Colon (tissue), 2 donors: ENCODE measurements around the gene TTC1.
"Not testable (repeated sequence)": the region's sequence is repeated elsewhere in the genome, so short reads cannot be mapped to it uniquely, and the experiment has no call there.

Experiments
- FAIRE-seq: peaks from 2 replicates; lab custom pipeline; 2012; peaks lifted over from hg19 to GRCh38; lab: Jason Lieb, UNC
- donor health status: control.
- donor health status: control.

The TTC1 gene

DNA sequence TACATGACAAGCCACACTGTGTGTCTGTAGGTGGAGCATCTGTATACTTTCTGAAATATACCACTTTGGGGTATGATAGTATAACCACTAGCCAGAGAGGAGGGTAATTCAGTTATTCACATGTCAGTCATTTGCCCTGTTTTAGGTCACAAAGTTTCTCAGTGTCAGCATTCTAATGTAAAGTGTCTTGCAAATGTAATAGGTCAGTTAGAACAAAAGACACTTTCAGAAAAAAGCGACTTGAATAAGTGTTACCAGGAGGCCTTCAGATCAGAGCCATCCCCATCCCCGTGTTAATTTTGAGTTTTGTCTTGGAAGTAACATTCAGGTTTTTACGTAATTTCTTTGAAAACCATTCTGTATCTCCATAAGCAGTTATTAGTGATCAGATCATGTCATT, 33.7 kb downstream of the TTC1 start:
- no peak for FAIRE-seq

DNA sequence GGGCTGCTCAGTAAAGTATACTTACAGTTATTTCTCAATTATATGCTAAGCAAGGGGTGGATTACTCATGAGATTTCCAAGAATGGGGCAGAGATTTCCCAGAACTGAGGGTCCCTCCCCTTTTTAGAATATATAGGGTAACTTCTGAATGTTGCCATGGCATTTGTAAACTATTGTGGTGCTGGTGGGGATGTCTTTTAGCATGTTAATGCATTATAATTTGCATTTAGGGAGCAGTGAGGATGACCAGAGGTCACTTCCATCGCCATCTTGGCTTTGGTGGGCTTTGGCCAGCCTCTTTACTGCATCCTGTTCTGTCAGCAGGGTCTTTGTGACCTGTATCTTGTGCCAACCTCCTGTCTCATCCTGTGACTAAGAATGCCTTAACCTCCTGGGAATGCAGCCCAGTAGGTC, 35.5 kb downstream of the TTC1 start:
- FAIRE-seq: no peak

DNA sequence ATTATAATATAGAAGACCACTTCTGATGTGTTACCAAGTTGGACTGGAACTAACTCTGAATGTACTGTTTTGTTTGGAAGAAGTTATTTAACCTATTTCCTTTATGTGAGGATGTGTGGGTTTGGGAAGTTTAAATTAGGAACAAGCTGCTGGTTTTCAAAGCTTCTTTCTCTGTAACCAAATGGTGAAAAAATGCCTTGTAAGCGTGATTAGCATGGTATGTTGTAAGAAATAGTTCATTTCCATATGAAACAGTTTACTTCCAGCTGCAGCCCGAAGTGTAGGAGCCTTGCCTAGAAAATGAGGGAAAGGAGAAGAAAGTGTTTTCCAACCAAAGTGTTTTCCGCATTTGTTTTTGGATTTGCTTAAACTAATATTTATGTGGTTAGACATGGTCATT, 36.0 kb downstream of the TTC1 start:
- no peak for FAIRE-seq

DNA sequence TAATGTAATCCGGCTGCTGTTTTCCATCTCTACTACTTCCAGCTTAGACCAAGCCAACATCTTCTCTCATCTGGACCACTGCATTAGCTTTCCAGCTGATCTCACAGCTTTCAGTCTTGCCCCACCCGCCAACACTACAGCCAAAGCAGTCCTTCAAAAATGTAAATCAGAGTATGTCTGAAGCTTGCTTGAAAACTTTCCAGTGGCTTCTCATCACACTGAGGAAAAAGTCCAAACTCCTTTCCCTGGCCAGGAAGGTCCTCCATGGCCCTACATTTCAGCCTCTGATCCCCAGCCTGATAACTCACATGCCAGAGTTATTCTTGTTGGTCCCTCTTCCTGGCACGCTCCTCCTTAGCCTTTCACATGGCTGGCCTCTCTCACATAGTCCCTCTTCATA, 38.5 kb downstream of the TTC1 start:
- FAIRE-seq: no peak

DNA sequence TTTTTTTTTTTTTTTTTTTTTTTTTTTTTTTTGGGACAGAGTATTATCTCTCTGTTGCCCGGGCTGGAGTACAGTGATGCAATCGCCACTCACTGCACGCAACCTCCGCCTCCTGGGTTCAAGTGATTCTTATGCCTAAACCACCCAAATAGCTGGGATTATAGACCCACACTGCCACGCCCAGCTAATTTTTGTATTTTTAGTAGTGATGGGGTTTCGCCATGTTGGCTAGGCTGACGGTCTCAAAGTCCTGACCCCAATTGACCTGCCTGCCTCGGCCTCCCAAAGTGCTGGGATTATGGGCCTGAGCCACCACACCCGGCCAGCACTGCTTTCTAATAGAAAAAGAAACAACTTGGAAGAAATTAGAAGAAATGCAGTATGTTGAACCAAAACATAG, 39.2 kb downstream of the TTC1 start:
- FAIRE-seq: no peak

DNA sequence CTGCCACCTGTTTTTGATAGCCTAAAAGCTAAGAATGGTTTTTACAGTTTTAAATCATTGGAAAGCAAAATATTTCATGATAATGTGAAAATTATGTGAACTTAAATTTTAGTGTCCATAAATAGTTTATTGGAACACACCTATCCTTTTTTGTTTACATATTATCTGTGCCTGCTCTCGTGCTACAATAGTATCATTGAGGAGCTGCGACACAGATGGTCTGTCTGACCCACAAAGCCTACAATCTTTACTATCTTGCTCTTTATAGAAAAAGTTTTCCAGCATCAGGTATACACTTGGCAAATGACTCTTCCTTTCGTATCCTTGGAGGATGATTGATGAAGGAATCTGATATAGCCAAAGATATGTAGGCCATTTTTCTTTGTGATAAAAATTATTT, 40.2 kb downstream of the TTC1 start:
- FAIRE-seq: no peak

DNA sequence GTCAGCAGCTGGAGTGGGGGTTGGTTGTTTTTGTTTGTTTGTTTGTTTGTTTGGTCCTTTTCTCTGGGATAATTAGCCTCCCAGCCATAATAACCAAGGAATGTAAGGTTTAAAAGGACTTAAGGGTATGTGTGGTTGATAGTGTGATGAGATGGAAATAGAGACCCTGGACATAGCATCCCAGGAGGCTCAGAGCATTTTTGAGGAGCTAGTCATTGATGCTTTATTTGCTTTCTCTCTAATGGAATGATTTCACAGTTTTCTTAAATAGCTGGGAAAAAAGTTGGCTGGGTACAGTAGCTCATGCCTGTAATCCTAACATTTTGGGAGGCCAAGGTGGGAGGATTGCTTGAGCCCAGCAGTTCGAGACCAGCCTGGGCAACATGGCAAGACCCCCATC, 45.1 kb downstream of the TTC1 start:
- FAIRE-seq: no peak

DNA sequence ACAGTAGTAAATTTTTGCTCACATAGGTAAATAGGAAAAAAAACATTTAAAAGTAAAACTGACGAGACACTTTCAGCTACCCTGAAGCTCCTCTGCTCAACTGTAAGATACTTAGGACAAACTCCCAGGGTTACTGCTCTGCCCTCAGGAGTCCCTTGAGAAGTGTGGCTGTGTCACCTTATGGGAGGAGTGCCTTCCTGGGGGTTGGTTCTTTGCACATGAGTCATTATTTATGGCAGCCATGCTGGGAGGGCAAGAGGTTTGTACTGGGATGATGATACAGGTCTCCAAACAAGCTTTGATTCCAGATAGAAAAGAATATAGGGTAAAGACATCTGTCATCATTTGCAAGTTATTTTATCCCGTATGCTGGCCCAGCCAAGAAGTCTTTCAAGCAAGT, 45.9 kb downstream of the TTC1 start:
- FAIRE-seq: no peak

DNA sequence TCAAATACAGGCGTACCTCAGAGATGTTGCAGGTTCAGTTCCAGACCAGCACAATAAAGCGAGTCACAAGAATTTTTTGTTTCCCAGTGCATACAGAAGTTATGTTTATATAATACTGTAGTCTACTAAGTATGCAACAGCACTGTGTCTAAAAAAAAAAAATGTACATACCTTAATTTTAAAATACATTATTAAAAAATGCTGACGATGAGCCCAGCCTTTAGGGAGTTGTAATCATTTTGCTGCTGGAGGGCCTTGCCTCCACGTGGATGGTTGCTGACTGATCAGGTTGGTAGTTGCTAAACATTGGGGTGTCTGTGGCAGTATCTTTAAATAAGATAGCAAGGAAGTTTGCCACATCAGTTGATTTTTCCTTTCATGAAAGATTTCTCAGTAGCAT, 48.3 kb downstream of the TTC1 start:
- FAIRE-seq: no peak

DNA sequence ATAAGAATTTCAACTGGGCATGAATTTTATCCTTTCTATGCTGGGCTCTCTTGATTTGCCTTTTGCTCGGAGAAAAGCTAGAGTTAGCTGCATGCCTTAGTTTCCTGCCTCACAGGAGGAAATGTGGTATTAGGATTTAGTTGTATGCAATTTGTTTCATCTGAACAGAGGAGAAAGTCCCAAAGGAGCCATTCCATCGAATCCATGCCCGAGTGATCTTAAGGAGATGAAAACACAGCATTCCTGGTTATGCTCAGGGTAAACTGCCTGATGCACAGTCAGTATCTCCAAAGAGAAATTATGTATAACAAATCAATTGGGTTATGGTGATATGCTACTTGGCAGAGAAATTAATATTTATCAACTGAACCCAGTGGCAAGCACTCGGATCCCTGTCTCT, 51.1 kb downstream of the TTC1 start:
- no peak for FAIRE-seq

DNA sequence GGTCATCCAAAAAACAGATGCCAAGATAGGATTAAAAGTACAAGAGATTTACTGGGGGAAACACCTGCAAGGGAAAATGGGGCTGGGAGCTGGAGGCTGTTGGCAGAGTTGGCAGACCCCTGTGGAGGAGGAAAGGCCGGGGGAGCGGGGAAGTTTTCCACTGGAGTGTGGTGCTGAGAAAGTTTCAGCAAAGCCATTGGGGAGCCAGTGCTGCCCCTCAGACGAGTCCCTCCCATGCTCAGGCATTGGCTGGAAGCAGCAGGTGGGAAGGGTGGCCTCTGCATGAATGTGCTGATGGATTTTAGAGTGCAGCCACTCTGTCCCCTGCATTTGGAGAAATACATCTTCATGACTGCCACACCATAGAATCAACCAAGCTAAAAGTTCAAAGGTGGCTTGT, 52.8 kb downstream of the TTC1 start:
- no peak for FAIRE-seq

DNA sequence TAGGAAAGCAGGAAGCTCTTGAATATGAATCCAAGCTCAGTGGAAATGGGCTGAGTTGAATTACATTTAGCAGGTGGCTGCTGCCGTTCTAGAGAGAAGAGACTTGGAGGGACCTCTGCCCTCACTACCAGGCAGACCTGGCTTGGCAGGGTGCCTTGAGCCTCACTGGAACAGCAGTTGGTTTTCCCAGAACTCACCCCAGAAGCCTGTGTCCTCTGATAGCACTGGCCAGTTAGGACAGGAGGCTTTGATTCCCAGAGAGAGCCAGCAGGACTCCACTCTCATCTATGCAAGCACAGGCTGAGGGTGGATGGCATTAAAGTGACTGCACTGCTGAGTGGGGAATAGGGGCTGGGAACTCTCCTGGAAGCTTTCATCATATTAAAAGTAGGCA, 55.5 kb downstream of the TTC1 start:
- no peak for FAIRE-seq

DNA sequence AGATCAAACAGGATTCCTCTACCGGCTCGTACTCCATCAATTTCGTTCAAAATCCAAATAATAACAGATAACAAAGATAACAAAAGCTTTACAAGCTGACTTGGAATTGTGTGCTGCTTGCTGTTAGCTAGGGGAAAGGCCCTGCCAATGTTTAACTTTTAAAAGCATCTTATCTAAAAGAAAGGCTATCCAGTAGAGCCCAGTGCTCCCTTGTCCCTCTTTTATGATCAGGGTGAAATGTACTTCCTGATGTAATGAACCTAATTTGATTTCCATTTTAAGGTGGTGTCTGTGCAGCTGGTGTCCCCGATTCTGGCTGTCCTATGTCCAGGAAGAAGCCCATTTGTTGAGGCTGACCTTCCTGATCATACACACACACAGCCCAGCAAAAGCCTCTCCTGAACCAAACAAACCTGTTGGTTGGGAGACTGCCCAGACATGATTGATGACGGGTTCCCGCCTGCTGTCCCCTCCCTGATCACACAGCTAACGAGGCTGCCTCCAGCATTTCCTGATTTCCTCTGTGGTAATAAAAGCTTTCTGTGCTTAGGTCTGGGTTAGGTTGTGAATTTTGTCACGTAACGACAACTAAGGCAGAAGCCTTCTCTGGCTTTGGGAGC, 56.2 kb downstream of the TTC1 start:
- no peak for FAIRE-seq

DNA sequence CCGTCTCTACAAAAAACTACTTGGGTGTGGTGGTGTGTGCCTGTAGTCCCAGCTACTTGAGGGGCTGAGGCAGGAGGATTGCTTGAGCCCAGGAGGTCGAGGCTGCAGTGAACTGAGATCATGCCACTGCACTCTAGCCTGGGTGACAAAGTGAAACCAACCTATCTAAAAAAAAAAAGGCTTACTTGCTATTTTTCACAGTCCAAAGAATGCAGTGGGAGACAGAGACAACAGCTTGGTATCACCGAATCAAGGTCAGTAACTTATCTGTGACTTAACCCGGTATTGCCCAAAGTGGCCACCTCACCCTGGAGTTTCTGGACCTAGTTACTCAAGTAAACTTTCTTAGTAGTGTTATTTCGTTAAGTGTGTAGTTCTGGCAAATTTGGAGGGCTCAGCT, 60.2 kb downstream of the TTC1 start:
- not testable (repeated sequence) for FAIRE-seq

DNA sequence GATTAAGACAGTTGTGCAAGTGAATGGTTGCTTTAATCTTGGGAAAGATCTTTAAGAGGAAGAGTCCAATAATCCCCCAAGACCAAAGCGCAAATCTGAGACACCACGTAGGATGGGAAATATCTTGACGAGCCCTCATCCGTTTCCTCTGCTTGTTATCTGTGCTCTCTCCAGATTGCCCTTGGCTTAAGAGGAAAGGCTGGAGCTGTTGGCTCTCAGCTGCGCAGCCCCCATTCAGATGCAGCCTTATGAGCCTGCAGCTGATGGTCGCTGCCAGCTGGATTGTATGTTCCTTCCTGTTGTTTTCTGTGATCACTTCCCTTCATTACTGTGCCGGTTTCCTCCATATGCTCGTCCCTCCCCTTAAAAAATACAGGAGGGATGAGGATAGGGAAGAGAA, 62.6 kb downstream of the TTC1 start:
- FAIRE-seq: no peak

DNA sequence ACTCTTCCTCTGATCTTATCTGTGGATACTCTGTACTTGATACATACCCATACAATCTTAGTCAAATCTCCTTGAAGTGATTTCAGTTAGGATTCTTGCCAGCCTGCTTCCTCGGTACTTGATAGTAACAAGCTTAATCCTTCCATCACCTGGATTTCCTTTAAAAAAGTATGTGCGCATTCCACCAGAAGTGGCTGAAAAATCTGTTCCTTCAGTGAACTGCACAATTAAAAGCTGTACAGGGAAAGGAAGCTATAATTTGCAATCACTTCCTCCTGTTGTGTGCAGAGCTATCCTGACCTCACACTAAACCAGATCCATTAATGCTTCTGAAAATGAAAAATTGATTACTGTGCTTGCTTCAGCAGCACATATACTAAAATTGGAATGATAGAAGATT, 63.0 kb downstream of the TTC1 start:
- no peak for FAIRE-seq

DNA sequence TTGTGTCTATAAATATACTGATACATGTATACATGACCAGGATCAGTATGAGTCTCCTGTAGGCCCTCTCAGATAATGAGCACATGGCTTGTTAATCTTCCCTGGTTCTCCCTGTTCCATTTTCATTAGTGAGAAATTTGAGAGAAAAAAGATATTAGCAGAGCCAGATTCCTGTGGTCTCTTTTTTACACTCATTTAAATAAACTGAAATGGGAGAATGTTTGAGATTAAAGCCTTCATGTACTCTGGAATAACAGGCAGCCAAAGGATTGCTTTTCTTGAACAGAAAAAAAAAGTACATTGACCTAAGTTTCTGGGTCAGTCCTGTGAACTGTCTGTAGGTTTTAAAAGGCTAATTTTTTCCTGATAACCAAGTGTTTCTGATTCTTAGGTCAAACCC, 66.1 kb downstream of the TTC1 start:
- FAIRE-seq: no peak

DNA sequence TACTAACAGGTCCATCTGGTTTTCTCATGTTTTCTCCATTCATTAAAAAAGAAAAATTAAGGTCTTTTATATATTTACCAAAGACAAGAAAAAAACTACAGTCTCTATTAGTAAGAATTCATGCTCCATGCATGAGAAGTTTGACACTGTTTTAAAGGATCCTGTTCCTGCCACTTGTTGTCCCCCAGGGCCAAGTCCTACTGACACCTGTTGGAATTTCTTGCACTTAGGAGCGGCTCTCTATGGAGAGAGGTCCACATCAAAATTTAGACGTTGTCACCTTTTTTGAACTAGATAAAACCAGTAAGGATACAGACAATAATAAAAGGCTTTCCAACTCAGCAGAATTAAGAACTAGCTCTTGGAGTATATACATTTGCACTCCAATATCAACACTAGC, 68.1 kb downstream of the TTC1 start:
- no peak for FAIRE-seq

DNA sequence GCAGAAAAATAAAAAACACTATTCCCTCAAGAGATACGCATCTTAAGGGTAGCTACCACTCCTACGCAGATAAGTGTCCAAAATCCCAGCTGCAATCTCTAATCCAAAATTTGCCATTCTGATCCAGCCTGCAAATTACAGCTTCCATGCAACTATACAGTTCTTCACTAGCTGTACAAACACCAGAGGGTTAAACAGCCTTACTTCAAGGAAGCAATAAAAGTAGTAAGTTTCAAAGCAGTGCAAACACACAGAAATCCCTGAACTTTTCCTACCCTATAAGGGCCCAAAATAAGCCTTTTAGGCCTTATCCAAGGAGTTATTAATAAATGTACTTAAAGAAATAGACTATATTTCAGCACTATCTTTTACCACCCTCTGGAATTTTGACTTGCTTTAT, 70.8 kb downstream of the TTC1 start:
- no peak for FAIRE-seq

DNA sequence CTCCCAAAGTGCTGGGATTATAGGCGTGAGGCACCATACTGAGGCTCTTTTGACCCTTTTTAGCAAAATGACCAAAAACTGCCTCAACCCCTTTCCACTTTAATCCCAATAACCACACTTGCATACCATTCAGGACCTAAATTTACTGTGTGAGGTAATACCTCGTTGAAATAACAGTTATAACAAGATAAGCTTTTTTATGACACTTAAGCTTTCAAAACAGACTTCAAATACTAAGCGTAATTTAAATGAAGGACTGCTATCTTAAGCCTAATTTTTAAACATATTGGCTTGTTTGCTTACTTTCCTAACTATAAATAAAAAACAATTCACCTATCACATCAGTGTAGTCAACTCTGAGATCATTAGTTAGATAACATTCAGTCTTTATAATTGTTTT, 72.6 kb downstream of the TTC1 start:
- FAIRE-seq: no peak

DNA sequence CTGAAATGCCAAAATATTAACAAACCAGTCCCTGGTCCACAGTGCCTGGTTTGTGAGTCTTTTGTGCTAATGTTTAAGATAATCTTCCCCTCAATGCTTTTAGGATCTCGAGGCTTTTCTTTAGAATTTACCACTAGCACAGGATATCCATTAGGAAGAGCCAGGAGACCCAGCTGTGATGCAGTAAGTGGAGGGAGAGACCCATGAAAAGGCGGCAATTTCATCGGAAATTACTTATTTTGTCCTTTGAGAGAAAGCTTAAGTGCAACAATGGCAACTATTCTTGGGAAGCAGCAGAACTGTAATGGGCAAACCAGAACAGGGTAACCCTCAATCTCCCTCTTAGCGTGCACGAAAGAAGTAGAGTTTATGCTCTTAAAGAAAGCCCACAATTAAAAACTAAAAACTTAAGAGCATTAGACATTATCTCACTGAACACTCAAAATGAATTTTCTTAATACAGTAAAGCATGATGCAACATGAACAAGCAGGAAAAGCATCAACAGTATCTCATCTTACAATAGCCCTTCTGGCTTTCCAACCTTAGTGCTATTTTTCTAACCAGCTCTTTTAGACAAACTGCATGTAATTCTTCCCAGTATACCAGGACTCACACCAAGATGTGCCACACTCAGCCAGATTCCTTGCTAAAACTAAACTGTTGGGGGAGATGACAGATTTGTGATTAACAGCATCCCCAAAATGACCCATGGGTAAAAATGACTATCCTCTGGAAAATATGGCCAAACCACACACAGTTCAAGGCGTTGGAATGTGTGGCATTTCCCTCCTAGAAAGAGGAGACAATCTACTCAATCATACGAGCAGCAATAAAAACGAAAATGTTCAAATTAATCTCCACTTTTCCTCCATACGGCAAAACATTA, 73.9 kb downstream of the TTC1 start:
- FAIRE-seq: no peak

DNA sequence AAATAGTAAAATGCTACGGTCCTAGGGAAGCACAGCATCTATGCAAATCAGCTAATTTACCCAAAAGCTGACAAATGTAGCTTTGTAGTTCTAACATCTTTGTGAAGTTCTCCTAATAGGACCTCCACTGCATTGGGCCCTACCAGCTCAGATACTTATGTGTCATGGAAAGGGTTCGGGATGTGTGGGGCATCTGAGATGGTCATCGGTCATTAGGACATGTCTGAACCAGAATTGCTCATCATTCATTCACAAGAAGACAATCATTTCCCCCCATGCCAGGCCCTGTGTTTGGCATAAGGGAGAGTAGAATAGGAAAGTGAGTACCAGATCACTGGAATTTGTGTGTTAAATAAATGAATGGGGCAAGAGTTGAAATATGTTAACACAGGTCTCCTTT, 74.6 kb downstream of the TTC1 start:
- FAIRE-seq: no peak

DNA sequence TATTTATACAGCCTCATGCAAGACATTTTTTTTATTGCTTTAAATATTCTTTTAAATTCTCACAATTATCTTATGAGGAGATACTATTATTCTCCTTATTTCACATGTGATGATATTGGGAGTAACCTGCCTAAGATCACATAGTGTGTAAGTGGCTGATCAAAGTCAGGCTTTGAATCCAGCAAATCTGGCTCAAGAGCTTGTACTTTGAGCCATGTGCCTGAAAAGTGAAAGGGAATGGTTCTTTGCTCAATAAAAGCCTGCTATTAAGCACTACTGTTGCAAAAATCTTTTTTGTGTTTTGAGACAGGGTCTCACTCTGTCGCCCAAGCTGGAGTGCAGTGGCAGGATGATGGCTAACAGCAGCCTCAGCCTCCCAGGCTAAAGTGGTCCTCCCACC, 75.2 kb downstream of the TTC1 start:
- no peak for FAIRE-seq

DNA sequence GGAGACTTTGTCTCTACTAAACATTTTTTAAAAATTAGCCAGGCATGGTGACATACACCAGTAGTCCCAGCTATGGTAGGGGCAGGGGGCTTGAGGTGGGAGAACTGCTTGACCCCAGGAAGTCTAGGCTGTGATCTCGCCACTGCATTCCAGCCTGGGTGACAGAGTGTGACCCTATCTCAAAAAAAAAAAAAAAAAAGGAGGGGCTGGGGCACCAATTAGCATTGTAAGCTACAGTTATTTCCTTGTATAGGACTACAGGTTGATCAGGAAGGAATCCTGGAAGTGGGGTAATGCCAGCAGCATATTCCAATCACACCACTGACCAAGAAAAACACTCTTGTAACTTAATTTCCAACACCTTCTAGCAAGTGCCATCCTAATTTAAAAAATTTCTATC, 78.3 kb downstream of the TTC1 start:
- FAIRE-seq: no peak
